Hippocampal formation (tissue), 2 donors: ENCODE data around the gene SEMA6C.
"Not testable (repeated sequence)": the region's sequence is repeated elsewhere in the genome, so short reads cannot be mapped to it uniquely, and the experiment has no call there.

Source experiments
- DNase-seq, 2 donors: peaks; one replicate each; lab custom pipeline; 2025; lab: John Stamatoyannopoulos, UW

Gene SEMA6C

DNA sequence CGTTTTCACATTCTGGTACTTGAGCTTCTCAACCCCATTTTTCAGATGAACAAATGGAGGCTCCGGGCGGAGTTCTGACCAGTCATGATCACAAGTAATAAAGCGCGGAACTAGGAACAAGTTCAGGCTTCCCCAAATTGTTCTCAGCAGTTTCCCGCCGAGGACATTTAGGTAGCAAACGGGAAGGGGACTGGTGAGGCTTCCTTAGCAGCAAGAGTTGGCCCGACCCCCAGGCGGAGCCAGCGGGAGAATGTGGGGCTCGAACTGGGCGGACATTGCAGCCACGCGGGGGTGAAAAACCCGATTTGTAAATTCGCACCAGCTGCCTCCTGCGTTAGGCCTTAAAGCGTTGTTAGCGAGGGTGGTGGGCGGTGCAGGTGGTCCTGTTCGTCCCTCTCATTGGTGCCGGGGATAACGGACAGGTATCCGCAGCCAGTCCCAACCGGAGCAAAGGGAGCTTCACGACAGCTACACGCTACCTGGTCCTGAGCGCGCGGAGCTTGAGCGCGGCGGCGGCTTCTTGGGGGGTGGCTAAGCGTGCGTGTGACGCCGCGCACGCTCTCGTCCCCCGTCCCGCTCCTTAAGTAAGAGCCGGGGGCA, 15.3 kb downstream of the SEMA6C start:
- peak; percentile 48 to 64 for DNase-seq

DNA sequence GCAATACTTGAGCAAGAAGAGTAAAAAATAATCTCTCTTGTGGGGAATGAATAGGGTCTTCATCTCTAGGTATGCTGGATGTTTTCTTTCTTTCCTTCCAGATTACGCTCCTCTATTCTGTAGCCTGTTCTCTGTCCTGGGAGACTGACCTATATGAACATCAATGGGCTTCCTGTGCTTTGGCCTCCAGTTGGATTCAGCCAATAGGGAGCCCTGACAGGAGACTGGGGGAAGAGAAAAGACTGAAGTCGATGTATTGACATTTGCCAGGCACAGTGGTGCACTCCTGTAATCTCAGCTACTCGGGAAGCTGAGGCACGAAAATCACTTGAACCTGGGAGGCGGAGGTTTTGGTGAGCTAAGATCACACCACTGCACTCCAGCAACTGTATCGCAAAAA, 17.6 kb downstream of the SEMA6C start:
- no peak for DNase-seq

DNA sequence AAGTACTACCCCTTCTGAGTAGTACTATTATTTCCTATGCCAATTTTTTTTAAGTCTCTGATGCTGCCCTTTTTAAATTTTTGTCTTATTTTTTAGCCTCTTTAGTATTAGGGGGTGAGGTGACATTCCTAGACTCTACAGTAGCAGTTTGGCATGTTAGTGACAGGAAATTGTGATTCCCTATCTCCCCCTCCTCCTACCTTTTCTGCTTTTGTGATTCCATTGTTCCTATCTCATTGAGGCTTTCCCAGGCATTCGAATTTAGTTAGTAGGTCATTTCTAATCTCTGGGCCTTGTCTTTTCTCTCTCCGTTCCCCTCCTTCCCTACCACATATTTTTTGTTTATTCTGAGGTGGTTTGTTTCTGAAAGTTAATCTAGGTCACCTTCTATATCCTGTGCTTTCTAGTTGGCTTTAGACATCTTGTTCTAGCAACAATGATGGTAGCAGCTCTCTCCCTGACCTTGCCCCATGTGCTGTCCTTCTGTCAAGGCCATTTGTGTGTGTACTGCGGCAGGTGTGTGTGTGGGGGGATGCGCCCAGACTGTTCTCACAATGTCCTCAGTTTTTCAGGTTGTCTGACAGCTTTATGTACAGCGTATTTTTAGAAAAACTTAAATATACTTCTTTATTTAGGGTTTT, 21.5 kb downstream of the SEMA6C start:
- DNase-seq = no peak

DNA sequence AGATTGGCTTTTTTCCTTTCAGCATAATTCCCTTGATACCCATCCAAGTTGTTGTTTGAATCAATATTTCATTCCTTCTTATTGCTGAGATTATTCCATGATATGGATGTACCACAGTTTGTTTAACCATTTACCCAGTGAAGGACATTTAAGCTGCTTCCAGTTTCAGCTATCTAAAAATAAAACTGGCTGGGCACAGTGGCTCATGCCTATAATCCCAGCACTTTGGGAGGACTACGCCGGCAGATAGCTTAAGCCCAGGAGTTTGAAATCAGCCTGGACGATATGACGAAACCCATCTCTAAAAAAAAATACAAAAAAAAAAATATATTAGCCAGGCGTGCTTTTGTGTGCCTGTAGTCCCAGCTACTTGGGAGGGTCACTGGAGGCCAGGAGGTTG, 32.6 kb downstream of the SEMA6C start:
- DNase-seq = no peak

DNA sequence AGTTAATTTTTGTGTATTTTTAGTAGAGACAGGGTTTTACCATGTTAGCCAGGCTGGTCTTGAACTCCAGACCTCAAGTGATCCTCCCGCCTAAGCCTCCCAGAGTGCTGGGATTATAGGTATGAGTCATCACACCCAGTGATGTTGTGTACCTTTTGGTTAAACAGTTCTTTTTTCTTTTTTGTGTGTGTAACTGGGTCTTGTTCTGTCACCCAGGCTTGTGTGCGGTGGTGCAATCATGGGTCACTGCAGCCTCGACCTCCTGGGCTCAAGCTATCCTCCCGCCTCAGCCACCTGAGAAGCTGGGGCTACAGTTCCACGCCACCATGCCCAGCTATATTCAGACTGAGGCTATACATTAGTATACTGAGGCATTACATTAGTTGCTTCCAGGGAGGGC, 38.1 kb downstream of the SEMA6C start:
- no peak for DNase-seq

DNA sequence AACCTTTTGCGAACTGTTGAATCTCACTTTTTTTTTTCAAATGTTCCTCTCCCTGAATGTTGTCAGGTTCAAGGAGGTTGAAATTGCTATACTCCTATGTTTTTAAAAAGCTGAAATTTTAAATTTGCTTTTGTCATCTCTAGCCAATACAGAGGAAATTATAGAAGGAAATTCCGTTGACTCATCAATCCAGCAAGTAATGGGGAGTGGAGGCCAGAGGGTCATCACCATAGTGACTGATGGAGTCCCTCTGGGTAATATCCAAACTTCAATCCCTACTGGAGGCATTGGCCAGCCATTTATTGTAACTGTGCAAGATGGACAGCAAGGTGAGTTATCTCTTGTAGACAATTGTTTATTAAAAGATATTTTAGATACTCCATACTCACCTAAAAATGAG, 39.5 kb downstream of the SEMA6C start:
- DNase-seq = no peak

DNA sequence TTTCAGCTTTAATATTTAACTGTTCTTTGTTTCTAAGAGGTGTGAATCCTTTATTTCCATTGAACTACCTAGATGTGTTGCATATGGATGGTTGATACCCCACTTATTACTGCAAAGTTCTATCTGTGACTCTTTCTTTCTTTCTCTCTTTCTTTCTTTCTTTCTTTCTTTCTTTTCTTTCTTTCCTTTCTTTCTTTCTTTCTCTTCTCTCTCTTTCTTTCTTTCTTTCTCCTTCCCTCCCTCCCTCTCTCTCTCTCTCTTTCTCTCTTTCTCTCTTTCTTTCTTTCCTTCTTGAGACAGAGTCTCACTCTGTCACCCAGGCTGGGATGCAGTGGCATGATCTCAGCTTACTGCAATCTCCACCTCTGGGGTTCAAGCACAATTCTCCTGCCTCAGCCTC, 41.8 kb downstream of the SEMA6C start:
- no peak for DNase-seq

DNA sequence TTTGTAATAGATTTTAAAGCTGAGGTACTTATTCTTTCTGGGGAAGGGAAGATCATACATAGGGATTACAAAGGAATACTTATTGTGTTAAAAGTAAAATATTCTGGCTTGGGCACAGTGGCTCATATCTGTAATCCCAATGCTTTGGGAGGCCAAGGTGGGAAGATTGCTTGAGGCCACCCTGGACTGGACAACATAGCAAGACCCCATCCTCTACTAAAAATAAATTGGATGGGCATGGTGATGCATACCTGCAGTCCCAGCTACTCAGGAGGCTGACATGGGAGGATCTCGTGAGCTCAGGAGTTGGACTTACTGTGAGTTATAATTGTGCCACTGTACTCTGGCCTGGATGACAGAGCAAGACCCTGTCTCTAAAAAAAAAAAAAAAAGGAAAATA, 48.3 kb downstream of the SEMA6C start:
- DNase-seq = no peak

DNA sequence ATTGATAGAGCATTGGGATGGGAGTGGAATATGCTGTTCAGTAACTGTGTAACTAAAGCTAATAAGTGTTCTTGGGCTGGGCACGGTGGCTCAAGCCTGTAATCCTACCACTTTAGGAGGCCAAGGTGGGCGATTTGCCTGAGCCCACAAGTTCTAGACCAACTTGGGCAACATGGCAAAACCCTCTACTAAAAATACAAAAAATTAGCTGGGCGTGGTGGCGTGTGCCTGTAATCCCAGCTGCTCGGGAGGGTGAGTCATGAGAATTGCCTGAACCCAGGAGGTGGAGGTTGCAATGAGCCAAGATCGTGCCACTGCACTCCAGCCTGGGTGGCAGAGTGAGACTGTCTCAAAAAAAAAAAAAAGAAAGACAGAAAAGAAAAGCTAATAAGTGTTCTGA, 49.0 kb downstream of the SEMA6C start:
- not testable (repeated sequence) for DNase-seq

DNA sequence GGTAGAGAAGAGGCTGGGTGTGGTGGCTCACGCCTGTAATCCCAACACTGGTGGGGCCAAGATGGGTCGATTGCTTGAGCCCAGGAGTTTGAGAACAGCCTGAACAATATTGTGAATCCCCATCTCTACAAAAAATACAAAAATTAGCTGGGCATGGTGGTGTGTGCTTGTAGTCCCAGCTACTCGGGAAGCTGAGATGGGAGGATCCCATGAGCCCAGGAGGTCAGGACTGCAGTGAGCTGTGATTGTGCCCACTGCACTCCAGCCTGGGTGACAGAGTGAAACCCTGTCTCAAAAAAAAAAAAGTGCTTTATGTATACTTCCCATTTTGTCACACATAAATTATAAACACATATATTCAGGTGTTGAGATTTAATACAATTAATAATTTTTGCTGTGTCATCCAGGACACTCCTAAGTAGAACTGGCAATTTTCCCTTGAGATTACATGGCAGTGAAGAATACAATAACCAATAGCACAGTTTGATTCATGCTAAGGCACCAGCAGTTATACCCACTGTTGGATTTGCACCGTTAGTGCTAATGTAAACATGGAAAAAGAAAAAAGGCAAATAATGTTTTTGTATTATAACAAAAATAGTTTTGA, 60.4 kb downstream of the SEMA6C start:
- DNase-seq = no peak
